SK-N-MC (cell line): ENCODE data around the gene PHPT1.

Experiments
- EZH2 ChIP-seq: fragments of 200-600 bp; sonication (generic); IDR thresholded peaks from one replicate; pipeline ENCODE4 v1.6.1; 2017; ENCODE audit warnings: antibody characterized with exemption
- FOXP2 ChIP-seq: optimal IDR thresholded peaks from 2 replicates; pipeline ENCODE3; 2011; ENCODE audit warnings: mild to moderate bottlenecking, moderate library complexity; ENCODE audit not compliant: insufficient read depth; ENCODE audit errors: extremely low read length, control extremely low read depth
- POLR2AphosphoS5 ChIP-seq: IDR thresholded peaks from 2 replicates; pipeline ENCODE4 v1.6.1; 2012; ENCODE audit warnings: mild to moderate bottlenecking, low read depth, low read length, borderline replicate concordance

GRCh38 chr9:136880651-136881050, 31.4 kb downstream of the PHPT1 start:
- TF ChIP-seq EZH2 (no peak), POLR2AphosphoS5 (no peak), FOXP2 (no peak)
